IgD-negative memory B cell (primary cell): ENCODE measurements around the gene SEC16B. TPM values are rescaled to one million over a fixed set of nuclear protein-coding genes. Genes with fewer than 3 reads are reported as not detected.
"Not testable (repeated sequence)": the region's sequence is repeated elsewhere in the genome, so short reads cannot be mapped to it uniquely, and the experiment has no call there.

ENCODE experiments used
- H3K27ac Mint-ChIP-seq, 3 donors: one replicate each; pipeline ENCODE4 v1.8.0; 2020 to 2022; ENCODE audit warnings: mild to moderate bottlenecking in 3 of 3, mixed read lengths in 3 of 3, moderate library complexity in 1 of 3
- H3K27me3 Mint-ChIP-seq: one replicate; pipeline ENCODE4 v1.8.0; 2021; ENCODE audit warnings: mixed read lengths
- H3K36me3 Mint-ChIP-seq: one replicate; pipeline ENCODE4 v1.8.0; 2020; ENCODE audit warnings: mild to moderate bottlenecking, mixed read lengths
- H3K4me1 Mint-ChIP-seq, 3 donors: one replicate each; pipeline ENCODE4 v1.8.0; 2020 to 2022; ENCODE audit warnings: mixed read lengths in 3 of 3, mild to moderate bottlenecking in 1 of 3
- H3K4me3 Mint-ChIP-seq, 4 donors: one replicate each; pipeline ENCODE4 v1.8.0; 2020 to 2022; ENCODE audit warnings: mild to moderate bottlenecking in 4 of 4, mixed read lengths in 4 of 4, moderate library complexity in 3 of 4
- H3K9me3 Mint-ChIP-seq, 3 donors: one replicate each; pipeline ENCODE4 v1.8.0; 2020 to 2021; ENCODE audit warnings: mixed read lengths in 3 of 3, mild to moderate bottlenecking in 1 of 3
- polyA plus RNA-seq: library from polyadenylated mRNA; unstranded; fragments of 300-500 nt; fragmentation: Illumina TruSeq; gene quantifications from one replicate; pipeline ENCODE4 v1.2.3, GENCODE V29; 2021

The SEC16B gene
- polyA plus RNA-seq = not detected

- Mint-ChIP-seq H3K27ac (no peak within 1 kb of the TSS), H3K4me1 (peaks cover 0 to 2% (median 0%) of the 10 kb centered on the region in 3 donors), H3K9me3 (peaks cover 0 to 5% (median 0%) of the 10 kb centered on the region in 3 donors), H3K27me3 (peaks cover 7% of the 10 kb centered on the region), H3K36me3 (no peaks in the 10 kb centered on the region), H3K4me3 (no peak within 1 kb of the TSS)
Measured at GRCh38 chr1:177969825-177970371, at the start of gene SEC16B. SEC16B (minus strand) TSS chr1:177970058; CDS start chr1:177967981, 2,077 bp downstream.

- no peak overlapping the region for H3K27ac Mint-ChIP-seq
- H3K27me3 Mint-ChIP-seq = peaks cover 3% of the 10 kb centered on the region
- H3K36me3 Mint-ChIP-seq = no peaks in the 10 kb centered on the region
- H3K9me3 Mint-ChIP-seq = peaks cover 4 to 11% (median 9%) of the 10 kb centered on the region in 3 donors
- no peaks in the 10 kb centered on the region for H3K4me1 Mint-ChIP-seq
- no peak overlapping the region for H3K4me3 Mint-ChIP-seq
Measured at GRCh38 chr1:178019622-178020021, 49.8 kb upstream of the SEC16B start.

- Mint-ChIP-seq H3K27ac (no peak overlapping the region), H3K4me3 (no peak overlapping the region), H3K4me1 (no peaks in the 10 kb centered on the region), H3K27me3 (peaks cover 3% of the 10 kb centered on the region), H3K36me3 (no peaks in the 10 kb centered on the region), H3K9me3 (peaks cover 4 to 11% (median 9%) of the 10 kb centered on the region in 3 donors)
Measured at GRCh38 chr1:178019208-178019607, 49.4 kb upstream of the SEC16B start.

- H3K4me1 Mint-ChIP-seq = no peaks in the 10 kb centered on the region
- no peak overlapping the region for H3K27ac Mint-ChIP-seq
- H3K36me3 Mint-ChIP-seq = no peaks in the 10 kb centered on the region
- H3K27me3 Mint-ChIP-seq = peaks cover 3% of the 10 kb centered on the region
- H3K9me3 Mint-ChIP-seq = peaks cover 4 to 11% (median 9%) of the 10 kb centered on the region in 3 donors
- H3K4me3 Mint-ChIP-seq = no peak overlapping the region
Measured at GRCh38 chr1:178017517-178017916, 47.7 kb upstream of the SEC16B start.

GRCh38 chr1:178011864-178012503 lies 42.1 kb upstream of the SEC16B start:
- Mint-ChIP-seq H3K27ac (no peak overlapping the region), H3K36me3 (no peaks in the 10 kb centered on the region)

GRCh38 chr1:178011465-178011828 lies 41.6 kb upstream of the SEC16B start:
- Mint-ChIP-seq H3K36me3 (no peaks in the 10 kb centered on the region), H3K9me3 (peaks cover 0 to 4% (median 0%) of the 10 kb centered on the region in 3 donors), H3K27ac (no peak overlapping the region), H3K4me1 (no peaks in the 10 kb centered on the region), H3K27me3 (peaks cover 1% of the 10 kb centered on the region), H3K4me3 (no peak overlapping the region)

More at GRCh38 chr1:178011864-178012503, 42.1 kb upstream of the SEC16B start:
- H3K4me3 Mint-ChIP-seq = no peak overlapping the region
- H3K27me3 Mint-ChIP-seq = peaks cover 1% of the 10 kb centered on the region
- H3K4me1 Mint-ChIP-seq = no peaks in the 10 kb centered on the region
- H3K9me3 Mint-ChIP-seq = peaks cover 0 to 4% (median 0%) of the 10 kb centered on the region in 3 donors

- Mint-ChIP-seq H3K9me3 (peaks cover 0 to 4% (median 0%) of the 10 kb centered on the region in 3 donors), H3K36me3 (no peaks in the 10 kb centered on the region), H3K27ac (no peak overlapping the region), H3K4me1 (no peaks in the 10 kb centered on the region), H3K27me3 (peaks cover 3% of the 10 kb centered on the region), H3K4me3 (no peak overlapping the region)
Measured at GRCh38 chr1:178010674-178011464, 41.0 kb upstream of the SEC16B start.

- H3K4me1 Mint-ChIP-seq = peaks cover 0 to 1% (median 0%) of the 10 kb centered on the region in 3 donors
- peaks cover 12% of the 10 kb centered on the region for H3K27me3 Mint-ChIP-seq
- H3K4me3 Mint-ChIP-seq = no peak overlapping the region
- H3K9me3 Mint-ChIP-seq = peaks cover 0 to 5% (median 0%) of the 10 kb centered on the region in 3 donors
- no peaks in the 10 kb centered on the region for H3K36me3 Mint-ChIP-seq
- H3K27ac Mint-ChIP-seq = no peak overlapping the region
Measured at GRCh38 chr1:178006043-178006442, 36.2 kb upstream of the SEC16B start.

- H3K36me3 Mint-ChIP-seq = no peaks in the 10 kb centered on the region
- H3K27ac Mint-ChIP-seq = no peak overlapping the region
- H3K4me1 Mint-ChIP-seq = peaks cover 0 to 1% (median 0%) of the 10 kb centered on the region in 3 donors
- H3K9me3 Mint-ChIP-seq = peaks cover 0 to 5% (median 0%) of the 10 kb centered on the region in 3 donors
- peaks cover 12% of the 10 kb centered on the region for H3K27me3 Mint-ChIP-seq
- H3K4me3 Mint-ChIP-seq = no peak overlapping the region
Measured at GRCh38 chr1:178005450-178005849, 35.6 kb upstream of the SEC16B start.

- H3K9me3 Mint-ChIP-seq = peaks cover 0 to 5% (median 0%) of the 10 kb centered on the region in 3 donors
- H3K4me3 Mint-ChIP-seq = no peak overlapping the region
- H3K27ac Mint-ChIP-seq = no peak overlapping the region
- H3K27me3 Mint-ChIP-seq = peaks cover 12% of the 10 kb centered on the region
- peaks cover 0 to 1% (median 0%) of the 10 kb centered on the region in 3 donors for H3K4me1 Mint-ChIP-seq
- H3K36me3 Mint-ChIP-seq = no peaks in the 10 kb centered on the region
Measured at GRCh38 chr1:178004926-178005391, 35.1 kb upstream of the SEC16B start.

GRCh38 chr1:177998696-177999631 lies 29.1 kb upstream of the SEC16B start:
- Mint-ChIP-seq H3K27ac (no peak overlapping the region), H3K4me3 (no peak overlapping the region), H3K36me3 (no peaks in the 10 kb centered on the region), H3K4me1 (peaks cover 0 to 1% (median 0%) of the 10 kb centered on the region in 3 donors), H3K27me3 (peaks cover 3% of the 10 kb centered on the region), H3K9me3 (peaks cover 0 to 11% (median 0%) of the 10 kb centered on the region in 3 donors)

- peak overlapping the region in 1 of 3 donors; percentile 81 for H3K27ac Mint-ChIP-seq
- H3K4me3 Mint-ChIP-seq = no peak overlapping the region
- H3K9me3 Mint-ChIP-seq = peaks cover 0 to 13% (median 0%) of the 10 kb centered on the region in 3 donors
- no peaks in the 10 kb centered on the region for H3K27me3 Mint-ChIP-seq
- H3K36me3 Mint-ChIP-seq = no peaks in the 10 kb centered on the region
- H3K4me1 Mint-ChIP-seq = no peaks in the 10 kb centered on the region
Measured at GRCh38 chr1:177996957-177997356, 27.1 kb upstream of the SEC16B start.

- Mint-ChIP-seq H3K36me3 (no peaks in the 10 kb centered on the region), H3K27me3 (no peaks in the 10 kb centered on the region), H3K9me3 (peaks cover 0 to 10% (median 3%) of the 10 kb centered on the region in 3 donors), H3K4me3 (no peak overlapping the region), H3K4me1 (no peaks in the 10 kb centered on the region), H3K27ac (no peak overlapping the region)
Measured at GRCh38 chr1:177995369-177995768, 25.5 kb upstream of the SEC16B start.

GRCh38 chr1:177986281-177986680 lies 16.4 kb upstream of the SEC16B start:
- not testable (repeated sequence) for H3K4me1 Mint-ChIP-seq, H3K27me3 Mint-ChIP-seq, H3K27ac Mint-ChIP-seq, H3K36me3 Mint-ChIP-seq, H3K4me3 Mint-ChIP-seq
- H3K9me3 Mint-ChIP-seq = peaks cover 0 to 19% (median 5%) of the 10 kb centered on the region in 3 donors
